GM12892 (cell line): Measurements from ENCODE around the gene OST4.
A peak's percentile ranks its signal among the peaks of the same experiment; 100 is the strongest.

ENCODE experiments used
- DNase-seq: peaks from one replicate; pipeline ENCODE4 v3.0.0; 2011; ENCODE audit not compliant: insufficient read length
- FAIRE-seq: peaks from 2 replicates; lab custom pipeline; 2011; peaks lifted over from hg19 to GRCh38; lab: Jason Lieb, UNC
- POLR2A ChIP-seq: IDR thresholded peaks from 2 replicates; pipeline ENCODE4 v1.6.1; 2011; ENCODE audit warnings: low read depth, low read length, control low read depth
- POLR2AphosphoS5 ChIP-seq: IDR thresholded peaks from 2 replicates; pipeline ENCODE4 v1.6.1; 2011; ENCODE audit warnings: low read depth, low read length, control low read depth
- TAF1 ChIP-seq: IDR thresholded peaks from 2 replicates; pipeline ENCODE4 v1.6.1; 2011; ENCODE audit warnings: low read depth, mild to moderate bottlenecking, control low read depth, low read length, borderline replicate concordance

OST4 gene

DNA sequence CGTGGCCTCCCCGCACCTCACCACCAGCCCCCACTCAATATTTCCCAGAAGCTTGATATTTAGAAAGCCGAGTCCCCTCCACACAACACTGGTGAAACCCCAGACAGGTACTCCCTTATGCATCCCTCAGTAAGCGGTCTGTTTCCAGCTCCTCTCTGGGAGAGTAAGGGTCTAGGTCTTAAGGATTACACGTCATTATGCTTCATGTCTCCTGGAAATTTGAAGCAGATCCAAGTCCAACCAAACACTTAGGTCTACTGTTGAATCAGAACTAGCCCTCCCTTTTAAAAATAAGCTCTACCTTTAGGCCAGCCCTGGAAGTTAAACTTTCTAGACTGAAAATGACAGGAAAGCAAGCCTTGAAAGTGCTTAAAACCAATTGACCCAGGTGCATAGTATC lies 1.5 kb upstream of the OST4 start:
- DNase-seq, result no peak
- TF ChIP-seq TAF1 (no peak), POLR2A (no peak), POLR2AphosphoS5 (no peak)
- no peak for FAIRE-seq

DNA sequence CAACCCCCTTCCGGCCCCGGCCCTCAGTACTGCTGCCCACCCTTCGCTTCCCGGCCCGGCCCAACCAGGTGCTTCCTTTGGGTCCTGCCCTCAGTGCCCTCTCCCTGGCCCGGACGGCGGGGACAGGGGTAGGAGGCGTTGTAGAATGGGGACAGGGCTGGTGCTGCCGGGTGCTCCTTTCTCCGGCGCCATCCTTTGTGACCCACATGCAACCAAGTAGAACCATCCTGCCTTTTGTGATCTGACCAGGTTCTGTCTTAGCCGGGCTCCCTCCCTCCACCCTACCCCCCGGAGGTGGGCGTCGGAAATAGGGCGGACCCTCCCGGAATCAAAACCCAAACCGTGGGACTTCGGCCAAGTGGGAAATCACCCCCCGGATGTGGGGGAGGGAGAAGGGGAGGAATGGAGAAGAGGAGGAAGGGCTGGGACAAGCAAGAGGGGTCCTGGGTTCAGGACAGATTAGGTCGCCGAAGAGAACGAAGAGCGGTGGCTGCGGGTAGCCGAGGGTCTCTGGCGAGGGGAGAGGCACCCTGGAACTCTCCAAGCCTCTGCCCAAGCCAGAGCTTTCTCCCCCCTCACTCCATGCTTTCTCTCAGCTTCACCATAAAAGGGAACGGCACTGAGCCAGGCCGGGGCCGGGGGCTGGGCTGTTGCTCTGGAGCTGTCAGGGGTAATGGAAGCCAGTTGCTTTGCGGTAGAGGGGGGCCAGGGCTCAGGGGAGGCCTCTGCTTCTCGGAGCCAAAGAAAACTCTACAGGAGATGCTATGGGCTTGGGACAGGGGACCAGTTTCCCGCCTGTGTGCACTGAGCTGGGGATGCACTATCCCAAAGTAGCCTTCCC lies 756 bp upstream of the OST4 start:
- FAIRE-seq, result peak; percentile 17
- no peak for DNase-seq
- TF ChIP-seq TAF1, result no peak
- TF ChIP-seq POLR2AphosphoS5, result no peak
- TF ChIP-seq POLR2A, result no peak

DNA sequence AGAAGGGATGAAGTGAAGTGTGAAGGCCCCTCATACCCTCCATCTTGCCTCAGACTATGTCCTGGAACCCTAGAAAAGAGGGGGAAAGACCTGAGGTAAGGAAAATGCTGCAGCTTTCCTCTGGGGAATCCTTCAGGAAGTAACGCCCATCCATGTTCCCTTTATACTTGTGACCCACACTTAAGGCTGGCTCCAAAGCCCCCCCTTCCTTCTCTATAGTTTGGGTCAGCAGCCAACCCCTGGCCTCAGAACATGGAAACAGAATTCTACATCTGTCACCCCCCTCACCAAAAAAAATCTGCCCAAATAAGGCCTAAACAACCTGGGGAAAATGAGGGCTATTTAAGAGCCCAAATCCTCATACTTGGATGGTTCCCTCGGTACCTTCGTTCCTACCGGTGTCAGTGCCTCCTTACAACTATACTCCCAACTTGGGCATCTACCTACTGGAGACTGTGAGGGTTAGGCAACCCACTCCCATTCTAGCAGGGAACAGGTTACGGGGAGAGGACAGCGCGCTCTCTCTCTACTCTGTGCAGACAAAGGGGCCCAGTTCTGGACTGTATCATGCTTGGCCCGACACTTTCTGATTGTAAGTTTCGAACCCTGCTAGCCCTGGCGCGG lies 689 bp downstream of the OST4 start:
- FAIRE-seq (no peak), DNase-seq (no peak)
- TF ChIP-seq TAF1, result no peak
- TF ChIP-seq POLR2A, result no peak
- no peak for TF ChIP-seq POLR2AphosphoS5

DNA sequence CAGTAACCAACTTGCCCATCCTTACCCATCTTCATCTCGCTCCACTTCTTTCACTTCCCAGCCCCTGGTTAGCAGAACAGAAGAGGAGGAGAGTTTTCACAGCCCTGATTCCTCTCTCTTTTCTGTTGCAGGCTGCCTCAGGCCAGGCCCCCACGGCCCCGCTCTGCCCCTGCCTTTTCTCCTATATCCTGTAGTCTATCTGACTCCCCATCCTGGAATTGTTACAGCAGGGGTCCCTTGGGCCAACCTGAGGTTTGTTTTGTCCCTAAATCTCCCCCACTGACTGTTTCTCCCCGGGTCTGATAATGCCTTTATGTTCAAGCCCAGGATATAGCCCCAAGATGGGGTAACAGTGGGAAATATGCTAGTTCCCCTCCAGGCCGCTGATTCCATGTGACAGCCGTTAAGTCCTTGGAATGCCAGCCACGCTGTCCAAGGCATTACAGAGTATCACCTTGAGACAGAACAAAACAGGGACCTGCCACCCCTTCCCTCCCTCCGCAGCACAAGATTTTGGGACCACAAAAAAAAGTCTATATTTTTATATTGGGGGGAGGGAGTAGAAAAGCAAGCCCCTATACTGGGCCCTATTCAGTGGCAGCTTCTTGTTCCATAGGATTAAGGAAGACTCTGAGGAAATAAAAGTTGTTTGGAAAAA lies 1.4 kb downstream of the OST4 start:
- no peak for TF ChIP-seq POLR2AphosphoS5
- TF ChIP-seq TAF1, result no peak
- no peak for TF ChIP-seq POLR2A
- DNase-seq (no peak), FAIRE-seq (no peak)

DNA sequence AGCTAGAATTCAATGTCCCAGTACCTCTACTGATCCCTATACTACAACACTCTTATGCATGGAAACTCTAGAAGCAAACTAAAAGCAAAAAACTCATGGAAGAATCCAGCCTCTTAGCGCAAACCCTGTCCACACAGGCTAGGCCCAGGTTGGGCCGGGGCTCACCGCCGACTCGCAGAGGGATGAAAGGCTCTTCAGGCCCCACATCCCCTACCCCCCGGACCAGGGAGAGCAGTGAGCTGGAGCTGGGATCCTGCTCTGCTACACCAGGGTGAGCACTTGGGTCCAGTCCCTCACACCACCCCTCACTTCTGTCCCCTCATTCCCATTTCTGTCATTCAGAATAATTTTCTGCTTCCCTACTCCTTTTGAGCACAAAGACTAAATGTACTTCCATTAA lies 2.0 kb downstream of the OST4 start:
- FAIRE-seq (no peak), DNase-seq (no peak)
- TF ChIP-seq POLR2A (no peak), TAF1 (no peak), POLR2AphosphoS5 (no peak)

DNA sequence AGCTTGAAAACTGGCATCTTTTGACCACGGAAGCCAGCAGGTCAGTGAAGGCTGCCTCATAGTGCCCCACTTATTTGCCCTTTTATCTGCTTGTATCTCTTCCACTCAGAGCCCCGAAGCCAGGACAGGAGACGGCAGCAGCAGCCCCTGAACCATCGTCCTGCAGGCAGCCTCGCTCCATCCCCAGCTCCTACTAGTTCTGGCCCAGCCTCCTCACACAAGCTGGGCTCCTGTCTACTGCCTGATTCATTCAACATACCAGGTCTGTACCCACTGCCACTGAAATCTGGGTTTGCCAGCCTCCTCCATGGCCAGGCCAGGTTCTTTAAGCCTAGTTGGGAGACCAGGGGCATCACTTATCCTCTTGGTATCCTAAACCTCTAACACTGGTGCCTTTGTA lies 4.1 kb downstream of the OST4 start:
- FAIRE-seq, result no peak

DNA sequence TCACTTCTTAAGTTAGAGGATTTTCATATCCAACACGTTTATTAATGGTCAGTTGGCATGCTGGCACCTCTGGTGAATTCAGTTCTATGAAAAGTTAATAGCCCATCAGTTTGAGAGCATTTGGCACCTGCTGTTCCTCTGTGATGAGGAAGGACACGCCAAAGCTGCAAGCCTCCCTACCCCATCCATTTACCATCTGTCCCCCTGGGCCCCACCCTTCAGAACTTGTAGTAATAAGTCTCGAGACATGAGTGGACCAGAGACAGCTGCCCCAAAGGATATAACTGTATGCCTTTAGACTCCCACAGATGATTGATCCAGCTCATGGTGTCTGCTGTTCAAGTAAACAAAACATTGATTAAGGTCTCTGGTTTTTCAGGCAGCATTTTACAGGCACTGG lies 6.3 kb downstream of the OST4 start:
- TF ChIP-seq TAF1 (no peak), POLR2AphosphoS5 (no peak), POLR2A (no peak)
- FAIRE-seq (no peak), DNase-seq (no peak)

More for the DNA sequence above, 4.1 kb downstream of the OST4 start:
- TF ChIP-seq TAF1, result no peak
- TF ChIP-seq POLR2A, result no peak
- TF ChIP-seq POLR2AphosphoS5, result no peak
- DNase-seq, result no peak

DNA sequence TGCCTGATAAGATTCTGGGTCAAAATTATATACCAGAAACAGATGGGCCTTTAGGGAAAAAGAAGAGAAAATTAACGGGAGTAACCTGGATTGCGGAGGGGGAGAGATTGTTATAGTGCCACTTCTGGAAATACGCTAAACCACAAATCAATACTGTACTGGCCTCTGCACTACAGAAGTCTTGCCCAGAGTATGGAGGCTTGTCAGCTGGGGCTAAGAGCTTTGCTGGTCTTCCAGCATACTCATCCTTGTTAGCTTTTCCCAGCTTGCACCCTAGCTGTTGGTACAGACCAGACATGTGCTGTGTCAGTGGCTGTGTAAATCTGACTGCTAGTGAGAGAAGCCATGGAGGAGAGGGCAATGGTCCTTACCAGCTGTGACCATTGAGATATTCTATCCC lies 11.1 kb downstream of the OST4 start:
- no peak for TF ChIP-seq POLR2A
- no peak for TF ChIP-seq POLR2AphosphoS5
- no peak for TF ChIP-seq TAF1
- DNase-seq (no peak), FAIRE-seq (no peak)

DNA sequence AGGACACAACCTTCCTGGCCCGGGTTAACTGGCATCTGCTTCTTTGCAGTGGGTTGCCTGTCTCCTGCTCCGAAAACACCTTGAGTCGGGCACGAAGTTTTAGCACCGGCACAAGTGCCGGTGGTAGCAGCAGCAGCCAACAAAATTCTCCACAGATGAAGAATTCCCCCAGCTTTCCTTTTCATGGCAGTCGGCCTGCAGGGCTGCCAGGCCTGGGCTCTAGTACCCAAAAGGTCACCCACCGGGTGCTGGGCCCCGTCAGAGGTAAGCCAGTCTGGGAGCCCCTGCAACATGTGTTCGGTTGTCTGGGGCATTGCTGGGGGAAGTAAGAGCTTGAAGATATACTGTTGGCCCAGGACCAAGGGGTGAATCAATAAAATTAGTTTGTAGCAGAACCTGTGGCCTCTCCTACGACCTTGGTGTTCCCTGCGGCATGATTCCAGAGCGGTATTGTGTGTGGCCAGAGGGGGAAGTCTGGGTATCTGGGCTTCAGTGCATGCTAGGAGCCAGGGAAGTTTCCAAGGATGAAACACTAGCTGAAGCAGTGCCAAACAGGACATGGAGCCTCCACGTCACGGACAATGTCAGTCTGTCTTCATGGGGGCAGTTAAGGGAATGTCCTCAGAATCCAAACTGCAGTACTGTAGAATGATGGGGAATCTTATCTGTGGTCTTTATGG lies 12.2 kb downstream of the OST4 start:
- TF ChIP-seq POLR2A (no peak), POLR2AphosphoS5 (no peak), TAF1 (no peak)

DNA sequence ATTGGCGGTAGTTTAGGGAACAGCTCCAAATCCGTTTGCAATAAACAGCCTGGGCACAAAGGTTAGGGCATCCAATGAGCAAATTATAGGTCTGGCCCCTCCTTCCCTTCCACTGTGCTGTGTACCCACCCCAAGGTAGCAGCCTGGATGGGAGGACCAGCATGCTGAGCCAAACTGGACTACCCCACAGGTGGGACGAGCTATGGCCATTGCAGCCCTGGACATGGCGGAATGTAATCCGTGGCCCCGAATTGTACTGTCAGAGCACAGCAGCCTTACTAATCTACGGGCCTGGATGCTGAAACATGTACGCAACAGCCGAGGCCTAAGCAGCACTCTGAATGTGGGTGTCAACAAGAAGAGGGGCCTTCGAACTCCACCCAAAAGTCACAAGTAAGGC lies 13.2 kb downstream of the OST4 start:
- TF ChIP-seq TAF1, result no peak
- TF ChIP-seq POLR2AphosphoS5, result no peak
- TF ChIP-seq POLR2A, result no peak
- DNase-seq (no peak), FAIRE-seq (no peak)

More for the DNA sequence above, 12.2 kb downstream of the OST4 start:
- DNase-seq, result no peak
- no peak for FAIRE-seq

DNA sequence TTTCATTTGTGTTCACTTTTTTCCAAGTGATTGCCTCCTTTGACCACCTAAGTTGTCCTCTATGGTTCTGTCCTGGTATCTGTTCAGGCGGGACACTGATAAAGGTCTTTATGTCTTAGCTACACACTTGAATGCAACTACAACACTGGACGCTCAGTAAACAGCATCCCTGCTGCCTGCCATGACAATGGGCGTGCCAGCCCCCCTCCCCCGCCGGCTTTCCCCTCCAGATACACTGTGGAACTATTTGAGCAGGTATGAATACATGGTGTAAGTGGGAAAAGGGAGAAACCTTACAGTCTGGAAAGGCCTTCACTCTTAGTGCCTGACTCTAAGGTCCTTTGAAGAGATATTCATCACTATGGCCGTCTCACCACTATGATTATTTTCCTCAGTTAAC lies 14.3 kb downstream of the OST4 start:
- no peak for TF ChIP-seq TAF1
- no peak for TF ChIP-seq POLR2AphosphoS5
- TF ChIP-seq POLR2A, result no peak
- DNase-seq (no peak), FAIRE-seq (no peak)
